Breast epithelium (tissue), 4 donors: Measurements from ENCODE around the gene RASA3. TPM values are rescaled to one million over a fixed set of nuclear protein-coding genes. Genes with fewer than 3 reads are reported as not detected.

Experiments used
- DNase-seq, 2 donors: peaks; one replicate each; pipeline ENCODE4 v3.0.0-alpha.2; 2019; ENCODE audit warnings: low spot score in 2 of 2
- H3K27ac ChIP-seq, 2 donors: fragments of 200-600 bp; sonication (generic) in 1 of 2; one replicate each; pipeline ENCODE4 v1.5.1; 2016 to 2019; ENCODE audit warnings: mild to moderate bottlenecking in 1 of 2
- H3K27me3 ChIP-seq, 2 donors: fragments of 200-600 bp; sonication (generic) in 1 of 2; one replicate each; pipeline versions ENCODE4 v1.5.1 to v1.6.0; 2017 to 2019; ENCODE audit warnings: control low read depth in 1 of 2, mild to moderate bottlenecking in 1 of 2
- H3K36me3 ChIP-seq: fragments of 200-600 bp; one replicate; pipeline ENCODE4 v1.5.1; 2019
- H3K4me1 ChIP-seq, 2 donors: fragments of 200-600 bp; sonication (generic); one replicate each; pipeline ENCODE4 v1.5.1; 2016 to 2019; ENCODE audit warnings: control low read depth in 1 of 2
- H3K4me3 ChIP-seq, 3 donors: fragments of 200-600 bp; sonication (generic); 1 replicate in 2 of 3; 2 replicates in 1 of 3; pipeline ENCODE4 v1.5.1; 2016 to 2019; ENCODE audit warnings: mild to moderate bottlenecking in 3 of 3, moderate library complexity in 2 of 3
- H3K9me3 ChIP-seq, 2 donors: fragments of 200-600 bp; sonication (generic) in 1 of 2; one replicate each; pipeline ENCODE4 v1.5.1; 2016 to 2019; ENCODE audit warnings: control low read depth in 1 of 2
- CTCF ChIP-seq, 3 donors: fragments of 450-650 bp; IDR thresholded peaks; one replicate each; pipeline ENCODE4 v1.5.1; 2016 to 2017; ENCODE audit warnings: antibody characterized with exemption in 3 of 3, mild to moderate bottlenecking in 3 of 3, moderate library complexity in 3 of 3
- POLR2A ChIP-seq: fragments of 450-650 bp; IDR thresholded peaks from one replicate; pipeline ENCODE4 v1.6.1; 2016; ENCODE audit warnings: antibody characterized with exemption, mild to moderate bottlenecking, moderate library complexity
- POLR2AphosphoS5 ChIP-seq, 3 donors: sonication (generic); formaldehyde crosslinking; IDR thresholded peaks; one replicate each; pipeline ENCODE4 v1.6.1; 2017; ENCODE audit warnings: antibody characterized with exemption in 3 of 3
- intact Hi-C: fragments of 100-400 bp; cut with DNase I; formaldehyde crosslinking; loops from one replicate; pipeline ENCODE4 v1.15.1; 2023; ENCODE audit warnings: low total_unique reads
- total RNA-seq, 3 donors: library from RNA; depleted of rRNA; stranded (reverse); fragments of >200 nt; gene quantifications; one replicate each; pipeline ENCODE4 v1.1.0, GENCODE V29; 2016

The RASA3 gene
- total RNA-seq, 3 donors from 2014 or later, result 14.2 to 54.9 (median 31.5) TPM

GRCh38 chr13:113973218-113974164 lies 158.9 kb downstream of the RASA3 start, which contains the start of gene C13orf46:
C13orf46 (minus strand) TSS chr13:113974076; CDS start chr13:113973997, 79 bp downstream.
- peaks cover 5 to 12% of the 10 kb centered on the region in 2 donors for H3K4me1 ChIP-seq
- H3K9me3 ChIP-seq, result no peaks in the 10 kb centered on the region
- peak within 1 kb of the TSS; percentile 44 to 95 for H3K27ac ChIP-seq
- no peaks in the 10 kb centered on the region for H3K27me3 ChIP-seq
- H3K36me3 ChIP-seq, result no peaks in the 10 kb centered on the region
- DNase-seq, result no peak
- H3K4me3 ChIP-seq, result no peak within 1 kb of the TSS
- intact Hi-C loops, result no loop called here
- TF ChIP-seq CTCF (IDR thresholded peaks at IDR 0.05) (no peak), POLR2A (no peak), POLR2AphosphoS5 (IDR thresholded peaks at IDR 0.05) (no peak)

- Histone ChIP-seq H3K27me3 (no peaks in the 10 kb centered on the region), H3K27ac (peak overlapping the region; percentile 44 to 95), H3K4me1 (peaks cover 5 to 12% of the 10 kb centered on the region in 2 donors), H3K9me3 (no peaks in the 10 kb centered on the region), H3K4me3 (no peak overlapping the region), H3K36me3 (no peaks in the 10 kb centered on the region)
- intact Hi-C loops, result no loop called here
- TF ChIP-seq POLR2AphosphoS5 (IDR thresholded peaks at IDR 0.05) (no peak), CTCF (IDR thresholded peaks at IDR 0.05) (no peak), POLR2A (no peak)
- DNase-seq, result no peak
Observed at GRCh38 chr13:113972451-113973217, 159.8 kb downstream of the RASA3 start.

GRCh38 chr13:113971471-113972231 lies 160.8 kb downstream of the RASA3 start:
- DNase-seq, result no peak
- no peak for TF ChIP-seq CTCF (IDR thresholded peaks at IDR 0.05)
- TF ChIP-seq POLR2AphosphoS5 (IDR thresholded peaks at IDR 0.05), result no peak
- no peak for TF ChIP-seq POLR2A
- no peak overlapping the region for H3K4me3 ChIP-seq
- H3K4me1 ChIP-seq, result peaks cover 5 to 12% of the 10 kb centered on the region in 2 donors
- no peaks in the 10 kb centered on the region for H3K9me3 ChIP-seq
- H3K36me3 ChIP-seq, result no peaks in the 10 kb centered on the region
- no peaks in the 10 kb centered on the region for H3K27me3 ChIP-seq
- H3K27ac ChIP-seq, result peak overlapping the region; percentile 91 to 95
- intact Hi-C loops, result no loop called here

- peaks cover 5 to 12% of the 10 kb centered on the region in 2 donors for H3K4me1 ChIP-seq
- H3K4me3 ChIP-seq, result peak overlapping the region in 2 of 3 donors; percentile 38 to 57
- H3K36me3 ChIP-seq, result no peaks in the 10 kb centered on the region
- peak; percentile 81 to 91 for DNase-seq
- no peaks in the 10 kb centered on the region for H3K27me3 ChIP-seq
- H3K27ac ChIP-seq, result peak overlapping the region; percentile 91 to 95
- H3K9me3 ChIP-seq, result no peaks in the 10 kb centered on the region
- TF ChIP-seq POLR2AphosphoS5 (IDR thresholded peaks at IDR 0.05), result peak; percentile 61
- no peak for TF ChIP-seq CTCF (IDR thresholded peaks at IDR 0.05)
- intact Hi-C loops, result no loop called here
Observed at GRCh38 chr13:113970810-113971470, 161.5 kb downstream of the RASA3 start.
